Neural cell (in vitro differentiated cells): Measurements from ENCODE around the gene IKZF5. TPM values are rescaled to one million over a fixed set of nuclear protein-coding genes. Genes with fewer than 3 reads are reported as not detected.

Experiments used
- H2AFZ ChIP-seq: fragments of 200-600, 300-800 bp; sonication (generic), shearing (Covaris generic); 2 replicates; pipeline ENCODE4 v1.6.0; 2014; ENCODE audit warnings: low read depth, mild to moderate bottlenecking, antibody characterized with exemption, low read length, moderate library complexity
- H3F3A ChIP-seq: fragments of 200-600 bp; shearing (Covaris generic); 2 replicates; pipeline ENCODE4 v1.6.1; 2016; ENCODE audit warnings: mild to moderate bottlenecking, moderate library complexity, mixed read lengths, antibody characterized with exemption, low read length; ENCODE audit not compliant: insufficient read depth, poor library complexity, severe bottlenecking
- H3K27ac ChIP-seq: fragments of 200-600, 300-800 bp; sonication (generic), shearing (Covaris generic); 2 replicates; pipeline ENCODE4 v1.5.1; 2014; ENCODE audit warnings: mild to moderate bottlenecking, low read length, moderate library complexity
- H3K27me3 ChIP-seq: fragments of 300-800, 200-600 bp; sonication (generic), shearing (Covaris generic); 2 replicates; pipeline ENCODE4 v1.6.0; 2014; ENCODE audit warnings: mild to moderate bottlenecking, low read depth, low read length, moderate library complexity; ENCODE audit not compliant: insufficient read depth
- H3K36me3 ChIP-seq: fragments of 300-800, 200-600 bp; sonication (generic), shearing (Covaris generic); 2 replicates; pipeline ENCODE4 v1.5.1; 2014; ENCODE audit warnings: mild to moderate bottlenecking, antibody characterized with exemption, low read length, moderate library complexity; ENCODE audit not compliant: insufficient read depth
- H3K4me2 ChIP-seq: fragments of 300-800, 200-600 bp; sonication (generic), shearing (Covaris generic); 2 replicates; pipeline ENCODE4 v1.6.0; 2014; ENCODE audit warnings: mild to moderate bottlenecking, low read length
- H3K4me3 ChIP-seq: fragments of 300-800, 200-600 bp; sonication (generic), shearing (Covaris generic); 2 replicates; pipeline ENCODE4 v1.5.1; 2014; ENCODE audit warnings: mild to moderate bottlenecking, low read length, moderate library complexity
- H3K79me2 ChIP-seq: fragments of 200-600 bp; shearing (Covaris generic); replicated peaks from 2 replicates; pipeline ENCODE4 v1.6.0; 2014; ENCODE audit warnings: mild to moderate bottlenecking, low read length, moderate library complexity; ENCODE audit not compliant: insufficient read depth
- H3K9ac ChIP-seq: fragments of 300-800, 200-600 bp; sonication (generic), shearing (Covaris generic); 2 replicates; pipeline ENCODE4 v1.6.1; 2016; ENCODE audit warnings: mild to moderate bottlenecking, low read length, mixed read lengths
- H3K9me2 ChIP-seq: fragments of 200-600 bp; shearing (Covaris generic); 2 replicates; pipeline ENCODE4 v1.6.1; 2016; ENCODE audit warnings: mild to moderate bottlenecking, low read length, mixed read lengths; ENCODE audit not compliant: insufficient read depth
- H3K9me3 ChIP-seq: fragments of 200-600, 300-800 bp; sonication (generic), shearing (Covaris generic); 2 replicates; pipeline ENCODE4 v1.6.1; 2016; ENCODE audit warnings: mild to moderate bottlenecking, mixed run types, low read length, moderate library complexity, mixed read lengths
- H4K20me1 ChIP-seq: fragments of 200-600 bp; shearing (Covaris generic); 2 replicates; pipeline ENCODE4 v1.6.1; 2016; ENCODE audit warnings: mild to moderate bottlenecking, mixed run types; ENCODE audit not compliant: insufficient read depth
- CTCF ChIP-seq: fragments of 450-650 bp; IDR thresholded peaks from 2 replicates; pipeline ENCODE4 v1.5.1; 2014; ENCODE audit warnings: antibody characterized with exemption, mild to moderate bottlenecking, moderate library complexity; ENCODE audit not compliant: poor library complexity, severe bottlenecking
- EP300 ChIP-seq: fragments of 450-650 bp; conservative IDR thresholded peaks from 2 replicates; pipeline ENCODE4 v1.6.1; 2014; ENCODE audit warnings: antibody characterized with exemption, mild to moderate bottlenecking, moderate library complexity; ENCODE audit not compliant: poor library complexity, severe bottlenecking
- EZH2 ChIP-seq: fragments of 200-600, 300-800 bp; shearing (Covaris generic), sonication (generic); IDR thresholded peaks from 2 replicates; pipeline ENCODE4 v1.6.1; 2014; ENCODE audit warnings: antibody characterized with exemption, low read length, borderline replicate concordance, mild to moderate bottlenecking; ENCODE audit not compliant: insufficient read depth, poor library complexity, severe bottlenecking
- MXI1 ChIP-seq: fragments of 450-650 bp; conservative IDR thresholded peaks from 2 replicates; pipeline ENCODE4 v1.6.1; 2014; ENCODE audit warnings: antibody characterized with exemption, mild to moderate bottlenecking; ENCODE audit not compliant: poor library complexity, severe bottlenecking
- POLR2AphosphoS5 ChIP-seq: IDR thresholded peaks from 2 replicates; pipeline ENCODE4 v1.6.1; 2012
- RAD21 ChIP-seq: fragments of 450-650 bp; conservative IDR thresholded peaks from 2 replicates; pipeline ENCODE4 v1.6.1; 2014; ENCODE audit warnings: antibody characterized with exemption, mild to moderate bottlenecking, moderate library complexity
- REST ChIP-seq: IDR thresholded peaks from 2 replicates; pipeline ENCODE4 v1.6.1; 2012; ENCODE audit warnings: borderline replicate concordance
- SMC3 ChIP-seq: fragments of 450-650 bp; conservative IDR thresholded peaks from 2 replicates; pipeline ENCODE4 v1.6.1; 2014; ENCODE audit warnings: antibody characterized with exemption, mild to moderate bottlenecking, moderate library complexity; ENCODE audit not compliant: poor library complexity
- TAF1 ChIP-seq: IDR thresholded peaks from 2 replicates; pipeline ENCODE4 v1.6.1; 2012; ENCODE audit warnings: low read depth
- polyA plus RNA-seq: library from polyadenylated mRNA; depleted of rRNA; stranded (reverse); fragments of >200 nt; gene quantifications from 2 replicates; pipeline ENCODE4 v1.2.3, GENCODE V29; 2014

IKZF5 gene
- polyA plus RNA-seq, 1 donor from 2014 or later = 11.0 TPM

- Histone ChIP-seq H3F3A (no peaks in the 10 kb centered on the region), H3K9me3 (no peaks in the 10 kb centered on the region), H2AFZ (no peak overlapping the region), H4K20me1 (no peaks in the 10 kb centered on the region), H3K79me2 (no peaks in the 10 kb centered on the region), H3K27me3 (no peaks in the 10 kb centered on the region), H3K9ac (no peak overlapping the region), H3K9me2 (no peaks in the 10 kb centered on the region), H3K36me3 (peaks cover 6% of the 10 kb centered on the region), H3K4me3 (no peak overlapping the region), H3K4me2 (no peak overlapping the region), H3K27ac (no peak overlapping the region)
- TF ChIP-seq RAD21 = no peak
- no peak for TF ChIP-seq SMC3
- TF ChIP-seq TAF1 = no peak
These were observed 18.3 kb downstream of the IKZF5 start for GRCh38 chr10:122990278-122990677.

- Histone ChIP-seq H3K36me3 (peaks cover 7% of the 10 kb centered on the region), H3K9me2 (no peaks in the 10 kb centered on the region), H3K27me3 (no peaks in the 10 kb centered on the region), H3K9ac (no peak overlapping the region), H4K20me1 (no peaks in the 10 kb centered on the region), H3K79me2 (no peaks in the 10 kb centered on the region), H2AFZ (no peak overlapping the region), H3K9me3 (no peaks in the 10 kb centered on the region), H3K4me2 (no peak overlapping the region), H3K4me3 (no peak overlapping the region), H3K27ac (no peak overlapping the region), H3F3A (no peaks in the 10 kb centered on the region)
- no peak for TF ChIP-seq MXI1
- TF ChIP-seq REST = no peak
- no peak for TF ChIP-seq EZH2
- TF ChIP-seq SMC3 = no peak
- TF ChIP-seq POLR2AphosphoS5 = no peak
- TF ChIP-seq EP300 = no peak
These were observed 20.1 kb downstream of the IKZF5 start for GRCh38 chr10:122988501-122988900.

- H3K27ac ChIP-seq = no peak overlapping the region
- H3K27me3 ChIP-seq = no peaks in the 10 kb centered on the region
- no peak overlapping the region for H2AFZ ChIP-seq
- no peaks in the 10 kb centered on the region for H4K20me1 ChIP-seq
- TF ChIP-seq MXI1 (no peak), TAF1 (no peak), SMC3 (no peak), EP300 (no peak), EZH2 (no peak), RAD21 (no peak), CTCF (no peak), REST (no peak), POLR2AphosphoS5 (no peak)
- H3K4me3 ChIP-seq = no peak overlapping the region
- H3F3A ChIP-seq = no peaks in the 10 kb centered on the region
- H3K36me3 ChIP-seq = peaks cover 5% of the 10 kb centered on the region
- no peak overlapping the region for H3K9ac ChIP-seq
- H3K4me2 ChIP-seq = no peak overlapping the region
- H3K9me3 ChIP-seq = no peaks in the 10 kb centered on the region
- H3K79me2 ChIP-seq = no peaks in the 10 kb centered on the region
- H3K9me2 ChIP-seq = no peaks in the 10 kb centered on the region
These were observed 22.3 kb downstream of the IKZF5 start for GRCh38 chr10:122986335-122986734.
